Activated CD4-positive, alpha-beta T cell treated with anti-CD3 and anti-CD28 coated beads, Interleukin-2, amount 50 U/mL, for 24 hours (primary cell): ENCODE measurements around the gene MAPKAP1.
"Not testable (repeated sequence)": the region's sequence is repeated elsewhere in the genome, so short reads cannot be mapped to it uniquely, and the experiment has no call there.

ENCODE experiments used
- DNase-seq, 2 donors: peaks; one replicate each; pipeline ENCODE4 v3.0.0-alpha.2; 2020; ENCODE audit warnings: low read depth in 1 of 2, low spot score in 1 of 2

Gene MAPKAP1

GRCh38 chr9:125732562-125732961 is 25.6 kb upstream of the MAPKAP1 start:
- no peak for DNase-seq

GRCh38 chr9:125730168-125730567 is 23.2 kb upstream of the MAPKAP1 start:
- DNase-seq, result no peak

- no peak for DNase-seq
Measured at GRCh38 chr9:125726456-125727132, 19.6 kb upstream of the MAPKAP1 start.

GRCh38 chr9:125707472-125707804 is 430 bp upstream of the MAPKAP1 start:
- no peak for DNase-seq

GRCh38 chr9:125705893-125706292 is 1.1 kb downstream of the MAPKAP1 start:
- no peak for DNase-seq

- no peak for DNase-seq
Measured at GRCh38 chr9:125703662-125704061, 3.3 kb downstream of the MAPKAP1 start.

- DNase-seq, result peak in 1 of 2 donors; percentile 11
Measured at GRCh38 chr9:125701351-125701750, 5.7 kb downstream of the MAPKAP1 start.

- DNase-seq, result peak in 1 of 2 donors; percentile 42
Measured at GRCh38 chr9:125700791-125701190, 6.2 kb downstream of the MAPKAP1 start.

- no peak for DNase-seq
Measured at GRCh38 chr9:125699870-125700269, 7.1 kb downstream of the MAPKAP1 start.

GRCh38 chr9:125696106-125696647 is 10.8 kb downstream of the MAPKAP1 start:
- no peak for DNase-seq

GRCh38 chr9:125695548-125695947 is 11.5 kb downstream of the MAPKAP1 start:
- DNase-seq, result not testable (repeated sequence)

- no peak for DNase-seq
Measured at GRCh38 chr9:125694478-125694877, 12.5 kb downstream of the MAPKAP1 start.

- not testable (repeated sequence) for DNase-seq
Measured at GRCh38 chr9:125693492-125693891, 13.5 kb downstream of the MAPKAP1 start.

- DNase-seq, result no peak
Measured at GRCh38 chr9:125691869-125692268, 15.1 kb downstream of the MAPKAP1 start.

GRCh38 chr9:125690679-125691078 is 16.3 kb downstream of the MAPKAP1 start:
- DNase-seq, result no peak

GRCh38 chr9:125687163-125687863 is 19.7 kb downstream of the MAPKAP1 start:
- no peak for DNase-seq

GRCh38 chr9:125685167-125685566 is 21.8 kb downstream of the MAPKAP1 start:
- no peak for DNase-seq

GRCh38 chr9:125683486-125683885 is 23.5 kb downstream of the MAPKAP1 start:
- no peak for DNase-seq

- no peak for DNase-seq
Measured at GRCh38 chr9:125682340-125682739, 24.7 kb downstream of the MAPKAP1 start.

GRCh38 chr9:125681657-125682056 is 25.4 kb downstream of the MAPKAP1 start:
- DNase-seq, result no peak

GRCh38 chr9:125681086-125681622 is 25.9 kb downstream of the MAPKAP1 start:
- no peak for DNase-seq

GRCh38 chr9:125680445-125680844 is 26.6 kb downstream of the MAPKAP1 start:
- no peak for DNase-seq
